Calu3 (cell line): ENCODE measurements around the gene GNLY. TPM values are rescaled to one million over a fixed set of nuclear protein-coding genes. Genes with fewer than 3 reads are reported as not detected.
"Not testable (repeated sequence)": the region's sequence is repeated elsewhere in the genome, so short reads cannot be mapped to it uniquely, and the experiment has no call there.

Experiments used
- BruUV-seq: library from RNA; stranded (reverse); fragments of 400-500 nt; replicated peaks from 2 replicates; lab custom pipeline; 2021; lab: Mats Ljungman, UMichigan
- CTCF ChIA-PET: fragments of 300-600 bp; sonication (Branson Sonifier 250); formaldehyde crosslinking; loops from one replicate; lab custom pipeline; 2022; ENCODE audit warnings: antibody characterized with exemption; lab: Charles Lee
- DNase-seq: peaks from one replicate; pipeline ENCODE4 v3.0.0; 2022
- H3K27ac Mint-ChIP-seq: one replicate; pipeline ENCODE4 v1.8.0; 2022; ENCODE audit warnings: mixed read lengths; ENCODE audit not compliant: unreplicated experiment
- H3K27me3 Mint-ChIP-seq: one replicate; pipeline ENCODE4 v1.8.0; 2022; ENCODE audit warnings: mixed read lengths; ENCODE audit not compliant: unreplicated experiment
- H3K36me3 Mint-ChIP-seq: one replicate; pipeline ENCODE4 v1.8.0; 2022; ENCODE audit warnings: mild to moderate bottlenecking, moderate library complexity, mixed read lengths; ENCODE audit not compliant: insufficient read depth, unreplicated experiment
- H3K4me1 Mint-ChIP-seq: one replicate; pipeline ENCODE4 v1.8.0; 2022; ENCODE audit warnings: mild to moderate bottlenecking, low read depth, mixed read lengths; ENCODE audit not compliant: unreplicated experiment
- H3K4me3 Mint-ChIP-seq: one replicate; pipeline ENCODE4 v1.8.0; 2022; ENCODE audit warnings: mild to moderate bottlenecking, low read depth, moderate library complexity, mixed read lengths; ENCODE audit not compliant: unreplicated experiment
- H3K9me3 Mint-ChIP-seq: one replicate; pipeline ENCODE4 v1.8.0; 2022; ENCODE audit warnings: low read depth, mixed read lengths; ENCODE audit not compliant: unreplicated experiment
- CTCF ChIP-seq: fragments of 200-600 bp; IDR thresholded peaks from one replicate; pipeline ENCODE4 v1.8.0; 2022; ENCODE audit warnings: antibody characterized with exemption; ENCODE audit not compliant: unreplicated experiment
- intact Hi-C: fragments of 100-400 bp; cut with micrococcal nuclease; formaldehyde crosslinking; loops from one replicate; pipeline ENCODE4 v1.10.0; 2022; ENCODE audit not compliant: unreplicated experiment
- total RNA-seq: library from RNA; stranded (reverse); gene quantifications from 2 replicates; pipeline ENCODE4 v1.2.3, GENCODE V29; 2022

GNLY gene
- total RNA-seq, 1 experiment from 2014 or later = not detected

GRCh38 chr2:85652056-85652455 lies 42.1 kb upstream of the GNLY start:
- H3K4me1 Mint-ChIP-seq = no peaks in the 10 kb centered on the region
- TF ChIP-seq CTCF = no peak
- no peak overlapping the region for H3K27ac Mint-ChIP-seq
- H3K36me3 Mint-ChIP-seq = peaks cover 65% of the 10 kb centered on the region
- no peak for DNase-seq
- CTCF ChIA-PET = interaction anchor here (0.6 to 0.7 kb wide), 3 partner anchors 15 to 378 kb away, joined by 3 read pairs; partner anchors contain the start of gene RNF181
- H3K27me3 Mint-ChIP-seq = no peaks in the 10 kb centered on the region
- H3K4me3 Mint-ChIP-seq = no peak overlapping the region
- no TSS peak for BruUV-seq
- H3K9me3 Mint-ChIP-seq = no peaks in the 10 kb centered on the region
- intact Hi-C loops = no loop called here

- Mint-ChIP-seq H3K27ac (no peak overlapping the region), H3K36me3 (peaks cover 48% of the 10 kb centered on the region), H3K4me1 (peaks cover 11% of the 10 kb centered on the region), H3K4me3 (no peak overlapping the region), H3K9me3 (no peaks in the 10 kb centered on the region), H3K27me3 (no peaks in the 10 kb centered on the region)
- no TSS peak for BruUV-seq
- CTCF ChIA-PET = no interaction called here
- DNase-seq = no peak
- TF ChIP-seq CTCF = no peak
- intact Hi-C loops = loop anchor here (1.0 kb wide), 1 partner anchor 14 kb away; the partner anchor contains the start of gene SFTPB
Measured at GRCh38 chr2:85653996-85654395, 40.2 kb upstream of the GNLY start.

GRCh38 chr2:85655961-85656417 lies 38.2 kb upstream of the GNLY start:
- CTCF ChIA-PET = no interaction called here
- TF ChIP-seq CTCF = no peak
- Mint-ChIP-seq H3K4me3 (no peak overlapping the region), H3K4me1 (peaks cover 11% of the 10 kb centered on the region), H3K27ac (no peak overlapping the region), H3K36me3 (peaks cover 39% of the 10 kb centered on the region), H3K9me3 (no peaks in the 10 kb centered on the region), H3K27me3 (no peaks in the 10 kb centered on the region)
- BruUV-seq = no TSS peak
- intact Hi-C loops = no loop called here
- DNase-seq = no peak

GRCh38 chr2:85656468-85656867 lies 37.7 kb upstream of the GNLY start:
- no peak for DNase-seq
- H3K4me3 Mint-ChIP-seq = no peak overlapping the region
- BruUV-seq = no TSS peak
- peaks cover 11% of the 10 kb centered on the region for H3K4me1 Mint-ChIP-seq
- TF ChIP-seq CTCF = no peak
- CTCF ChIA-PET = no interaction called here
- no peaks in the 10 kb centered on the region for H3K9me3 Mint-ChIP-seq
- no peaks in the 10 kb centered on the region for H3K27me3 Mint-ChIP-seq
- intact Hi-C loops = no loop called here
- peaks cover 38% of the 10 kb centered on the region for H3K36me3 Mint-ChIP-seq
- H3K27ac Mint-ChIP-seq = no peak overlapping the region

GRCh38 chr2:85657399-85657798 lies 36.8 kb upstream of the GNLY start:
- BruUV-seq, DNase-seq, H3K9me3 Mint-ChIP-seq, intact Hi-C loops, H3K27me3 Mint-ChIP-seq, CTCF ChIA-PET, H3K4me3 Mint-ChIP-seq, H3K27ac Mint-ChIP-seq: not testable (repeated sequence)
- H3K4me1 Mint-ChIP-seq = peaks cover 11% of the 10 kb centered on the region
- peaks cover 32% of the 10 kb centered on the region for H3K36me3 Mint-ChIP-seq
